ENCODE results near the gene CFLAR.
A peak's percentile ranks its signal among the peaks of the same experiment; 100 is the strongest.

CFLAR gene

GRCh38 chr2:201116115-201116958, at the start of gene CFLAR:
Gene CFLAR (plus strand): TSS chr2:201116164. CDS start chr2:201129866, 13,702 bp downstream.
- peak in 51 of 56 donors; percentile 8 to 84 (median 65) for DNase-seq

- peak in 2 of 56 donors; percentile 18 to 59 for DNase-seq
Observed at GRCh38 chr2:201070948-201071478, 45.0 kb upstream of the CFLAR start.

GRCh38 chr2:201071479-201072200, 44.3 kb upstream of the CFLAR start, which contains the start of the genes HYCC2 and NDUFB3:
Gene HYCC2 (minus strand): TSS chr2:201071671. CDS start chr2:201024009, 47,662 bp downstream.
Gene NDUFB3 (plus strand): TSS chr2:201072001. CDS start chr2:201078883, 6,882 bp downstream.
- peak; percentile 19 to 95 (median 89) for DNase-seq

GRCh38 chr2:201072201-201072530, 43.8 kb upstream of the CFLAR start:
- DNase-seq: peak in 1 of 56 donors; percentile 10

GRCh38 chr2:201073071-201073470, 42.9 kb upstream of the CFLAR start:
- no peak for DNase-seq

- DNase-seq: no peak
Observed at GRCh38 chr2:201074996-201075395, 41.0 kb upstream of the CFLAR start.

- no peak for DNase-seq
Observed at GRCh38 chr2:201084863-201085262, 31.1 kb upstream of the CFLAR start.

GRCh38 chr2:201090574-201090973, 25.4 kb upstream of the CFLAR start:
- no peak for DNase-seq

GRCh38 chr2:201093573-201093972, 22.4 kb upstream of the CFLAR start:
- no peak for DNase-seq

GRCh38 chr2:201100497-201100896, 15.5 kb upstream of the CFLAR start:
- DNase-seq: no peak

- no peak for DNase-seq
Observed at GRCh38 chr2:201105759-201106158, 10.2 kb upstream of the CFLAR start.

- DNase-seq: no peak
Observed at GRCh38 chr2:201107624-201108023, 8.3 kb upstream of the CFLAR start.

- no peak for DNase-seq
Observed at GRCh38 chr2:201108341-201108740, 7.6 kb upstream of the CFLAR start.

GRCh38 chr2:201109186-201109585, 6.8 kb upstream of the CFLAR start:
- no peak for DNase-seq

GRCh38 chr2:201110615-201111014, 5.3 kb upstream of the CFLAR start:
- DNase-seq: no peak

- DNase-seq: no peak
Observed at GRCh38 chr2:201111096-201111495, 4.9 kb upstream of the CFLAR start.

- no peak for DNase-seq
Observed at GRCh38 chr2:201114350-201114749, 1.6 kb upstream of the CFLAR start.

GRCh38 chr2:201114846-201115245, 1.1 kb upstream of the CFLAR start:
- no peak for DNase-seq

GRCh38 chr2:201116959-201117734, 1.2 kb downstream of the CFLAR start:
- DNase-seq: peak in 17 of 56 donors; percentile 42 to 82 (median 56)

- peak in 1 of 56 donors; percentile 30 for DNase-seq
Observed at GRCh38 chr2:201117735-201118094, 1.8 kb downstream of the CFLAR start.

All from nucleus accumbens (tissue), 56 donors.